Measurements from ENCODE around the gene CKMT2.

GRCh38 chr5:81209386-81209785 is 23.7 kb upstream of the CKMT2 start:
- no peak for TF ChIP-seq POLR2AphosphoS5 (IDR thresholded peaks at IDR 0.05; ENCODE audit: insufficient read depth, low read depth, low read length)
- TF ChIP-seq EZH2 (IDR thresholded peaks at IDR 0.05; ENCODE audit: borderline replicate concordance, low read depth, low read length, severe bottlenecking): no peak
